GM18867 (cell line): ENCODE measurements around the gene ADAMTSL3.

Experiments used
- ATAC-seq: cut with Tn5 transposase; IDR thresholded peaks from one replicate; pipeline ENCODE4 v1.9.1; 2021; ENCODE audit warnings: mild to moderate bottlenecking, moderate library complexity; ENCODE audit not compliant: unreplicated experiment

ADAMTSL3 gene

DNA sequence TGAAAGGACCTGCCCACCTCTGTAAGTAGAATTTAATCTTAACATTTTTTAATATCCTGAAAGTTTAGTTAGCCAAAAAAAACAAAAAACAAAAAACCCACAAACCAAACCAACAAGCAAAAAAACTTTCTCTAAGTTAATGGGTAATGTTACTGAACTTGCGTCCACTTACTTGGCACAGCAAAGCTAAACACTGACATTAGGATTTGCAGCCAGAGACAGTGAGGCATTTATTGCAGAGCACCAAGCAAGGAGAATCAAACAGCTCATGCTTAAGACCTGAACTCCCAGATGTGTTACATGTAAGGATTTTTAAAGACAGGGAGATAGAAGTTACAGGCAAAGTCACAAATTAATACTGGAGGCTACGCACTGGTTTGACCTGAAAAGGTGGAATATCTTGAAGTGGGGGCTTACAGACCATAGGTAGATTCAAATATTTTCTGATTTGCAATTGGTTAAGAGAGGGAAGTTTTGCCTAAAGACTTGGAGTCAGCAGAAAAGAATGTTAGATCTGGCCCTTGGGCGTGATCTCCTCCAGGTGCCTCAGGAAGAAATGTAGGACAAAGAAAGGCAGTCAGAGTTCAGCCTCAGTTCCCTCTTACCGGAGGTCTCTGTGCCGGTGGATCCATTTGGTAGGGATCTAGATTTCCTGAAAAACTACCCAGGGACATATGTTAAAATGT is 205.0 kb downstream of the ADAMTSL3 start:
- no peak for ATAC-seq

DNA sequence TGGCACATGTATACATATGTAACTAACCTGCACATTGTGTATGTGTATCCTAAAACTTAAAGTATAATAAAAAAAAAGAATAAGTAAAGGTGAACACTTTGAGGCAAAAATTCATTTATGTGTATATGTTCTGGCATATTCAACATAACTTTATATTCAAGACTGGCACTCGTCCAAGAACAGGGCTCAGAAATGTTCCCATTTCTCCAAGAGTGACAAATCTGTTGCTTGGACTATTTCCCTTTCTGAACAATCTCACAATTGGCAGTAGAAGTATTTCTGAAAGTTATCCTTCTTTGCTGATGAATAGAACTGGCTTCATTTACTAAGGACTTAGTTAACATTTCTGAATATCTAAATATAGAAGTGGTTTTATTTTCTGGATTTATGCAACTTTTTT is 212.8 kb downstream of the ADAMTSL3 start:
- no peak for ATAC-seq

DNA sequence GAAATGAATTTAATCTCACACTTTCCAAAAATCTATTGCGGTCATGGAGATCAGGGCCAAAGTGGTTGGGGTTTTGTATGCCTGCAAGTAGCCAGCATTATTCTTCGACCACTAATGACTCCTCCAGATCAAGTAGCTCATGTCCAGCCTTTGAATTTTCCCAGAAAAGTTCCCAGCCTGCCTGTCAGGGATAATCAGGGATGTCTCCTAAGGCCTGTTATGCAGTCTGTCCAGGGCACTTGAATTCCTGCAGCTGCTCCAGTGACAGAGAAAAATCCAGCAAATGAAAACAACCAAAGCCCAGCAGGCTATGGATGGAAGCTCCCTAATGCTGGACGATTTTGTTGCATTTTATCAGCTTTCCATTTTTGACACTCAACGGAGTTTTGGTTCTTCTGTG is 215.4 kb downstream of the ADAMTSL3 start:
- ATAC-seq, result no peak

DNA sequence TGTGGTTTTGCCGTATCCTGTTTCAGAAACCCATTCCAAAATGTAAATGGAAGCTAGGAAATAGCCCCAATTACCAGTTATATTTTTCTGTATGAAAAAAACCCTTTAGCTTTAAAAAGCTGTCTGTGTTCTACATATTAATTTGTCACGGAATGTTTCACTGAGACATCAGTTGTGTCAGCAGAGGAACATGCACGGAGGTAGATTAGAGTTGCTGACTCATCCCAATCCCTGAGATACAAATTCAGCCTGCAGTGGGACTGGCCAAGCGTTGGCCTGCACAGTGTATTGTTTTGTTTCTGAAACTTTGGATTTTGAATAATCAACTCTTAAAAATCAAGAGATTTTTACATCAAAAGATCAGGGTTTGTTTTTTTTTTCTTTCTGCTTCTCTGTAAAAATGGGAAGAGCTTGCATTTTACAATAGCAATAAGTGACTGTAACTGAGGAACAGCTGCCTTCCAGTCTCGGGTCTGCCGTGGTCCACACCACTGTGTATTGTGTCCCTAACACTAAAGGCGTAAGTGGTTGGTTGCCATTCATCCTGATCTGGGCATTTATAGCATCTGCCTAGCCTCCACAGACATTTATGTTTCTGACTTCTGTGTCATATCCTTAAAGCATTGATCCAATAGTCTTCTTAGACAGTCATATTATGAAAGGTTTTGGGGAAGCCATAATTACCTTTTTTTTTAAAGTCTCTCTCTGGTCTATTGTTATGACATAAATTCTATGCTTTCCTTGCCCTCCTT is 218.1 kb downstream of the ADAMTSL3 start:
- ATAC-seq, result peak; percentile 54

DNA sequence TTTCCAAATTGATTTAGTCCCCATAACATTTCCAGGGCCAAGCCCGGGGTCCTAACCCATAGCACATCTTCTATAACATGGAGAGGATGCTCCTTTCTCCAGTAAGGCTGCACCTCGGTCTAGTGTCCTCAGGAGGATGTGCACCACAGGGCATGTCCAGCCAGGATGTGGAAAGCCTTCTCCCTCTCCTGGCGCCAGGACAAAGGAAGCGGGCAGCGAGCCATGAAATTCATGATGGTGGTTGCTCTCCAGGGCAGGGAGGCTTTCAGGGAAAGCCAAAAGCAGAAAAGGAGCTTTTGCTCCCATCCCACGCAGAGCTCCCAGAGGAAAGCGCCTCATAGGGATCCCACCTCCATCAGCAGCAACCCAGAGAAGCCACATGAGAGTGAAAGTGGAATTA is 220.0 kb downstream of the ADAMTSL3 start:
- no peak for ATAC-seq

DNA sequence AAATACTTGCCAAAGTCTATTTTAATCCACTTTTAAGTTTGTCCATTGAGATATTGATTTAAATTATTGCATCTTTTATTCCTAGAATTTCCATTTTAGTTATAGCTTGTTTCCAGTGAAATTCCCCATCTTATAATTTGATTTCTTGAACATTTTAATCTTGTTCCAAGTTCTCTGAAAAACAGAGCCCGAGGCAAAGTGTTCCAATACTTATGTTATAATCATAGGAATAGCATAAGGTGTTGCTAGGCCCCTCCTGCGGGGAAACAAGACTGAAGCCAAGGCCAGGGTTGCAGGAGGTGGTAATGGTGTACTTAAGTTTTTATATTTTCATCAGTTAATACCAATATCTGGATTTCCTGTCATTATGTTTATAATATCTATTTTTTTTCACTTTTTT is 226.6 kb downstream of the ADAMTSL3 start:
- ATAC-seq, result no peak

DNA sequence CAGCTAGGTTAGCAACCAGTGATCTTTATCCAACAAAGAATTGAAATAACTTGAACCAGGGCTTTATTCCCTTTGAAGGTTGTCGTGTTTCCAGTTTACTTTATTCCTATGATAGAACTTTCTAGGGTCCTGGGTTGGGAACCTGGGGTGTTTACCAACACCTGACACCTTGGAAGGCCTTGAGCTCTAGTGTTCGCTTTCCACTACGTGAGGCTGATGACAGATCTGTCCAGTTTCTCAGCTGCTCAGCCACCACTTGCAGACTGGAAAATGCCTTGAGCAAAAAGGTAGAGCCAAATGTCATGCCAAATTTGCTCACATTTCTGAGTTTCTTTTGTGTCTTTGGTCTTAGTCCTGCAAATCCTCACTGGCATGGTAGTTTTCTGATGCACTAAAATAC is 227.2 kb downstream of the ADAMTSL3 start:
- ATAC-seq, result no peak

DNA sequence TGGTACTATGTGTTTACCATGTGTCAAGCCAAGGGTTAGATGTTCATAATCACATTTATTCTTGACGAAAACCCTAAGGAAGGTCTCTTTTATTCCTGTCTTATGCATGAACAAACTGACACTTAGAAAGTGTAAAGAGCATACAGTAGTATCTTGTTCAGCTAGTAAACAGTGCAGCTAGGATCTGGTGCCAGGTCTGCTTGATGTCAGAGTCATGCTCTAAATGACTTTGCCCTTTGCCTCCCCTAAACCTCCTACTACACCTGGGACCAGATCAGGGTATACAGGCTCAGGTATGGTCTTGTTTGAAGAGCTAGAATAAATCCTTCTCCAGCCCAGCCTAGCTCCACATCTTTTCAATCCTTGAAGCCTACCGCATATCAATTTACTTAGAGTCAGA is 232.4 kb downstream of the ADAMTSL3 start:
- no peak for ATAC-seq

DNA sequence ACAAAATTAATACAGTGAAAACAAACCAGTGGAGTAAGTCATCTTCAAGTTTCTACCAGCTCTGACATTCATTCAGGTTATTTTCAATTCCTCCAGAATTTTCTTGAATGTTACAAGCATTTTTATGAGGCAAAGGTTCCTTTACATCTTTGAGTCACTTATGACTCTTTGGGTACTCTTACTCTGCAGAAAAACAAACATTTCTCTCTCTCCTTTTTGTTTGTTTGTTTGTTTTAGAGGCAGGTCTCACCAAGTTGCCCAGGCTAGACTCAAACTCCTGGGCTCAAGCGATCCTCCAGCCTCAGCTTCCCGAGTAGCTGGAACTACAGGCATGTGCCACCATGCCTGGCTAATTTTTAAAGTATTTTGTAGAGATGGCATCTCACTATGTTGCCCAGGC is 233.5 kb downstream of the ADAMTSL3 start:
- no peak for ATAC-seq

DNA sequence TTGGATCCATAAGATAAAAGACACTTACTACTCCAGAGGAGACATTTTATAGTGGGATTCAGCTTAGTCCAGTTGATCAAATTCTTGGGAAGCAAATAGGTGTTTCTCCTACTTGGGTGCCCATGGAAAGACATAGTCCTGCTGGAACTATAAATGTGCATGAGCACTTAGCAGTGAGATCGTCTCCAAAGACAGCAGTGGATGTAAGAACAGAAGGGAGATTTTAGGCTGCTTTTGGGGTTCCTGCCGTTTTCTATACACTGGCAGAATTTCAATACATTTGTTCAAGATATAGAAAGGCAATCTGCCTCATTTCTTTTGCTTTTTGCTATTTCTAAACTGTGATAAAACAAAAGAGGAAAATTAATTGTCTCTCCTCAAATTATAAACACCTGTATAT is 234.0 kb downstream of the ADAMTSL3 start:
- ATAC-seq, result no peak

DNA sequence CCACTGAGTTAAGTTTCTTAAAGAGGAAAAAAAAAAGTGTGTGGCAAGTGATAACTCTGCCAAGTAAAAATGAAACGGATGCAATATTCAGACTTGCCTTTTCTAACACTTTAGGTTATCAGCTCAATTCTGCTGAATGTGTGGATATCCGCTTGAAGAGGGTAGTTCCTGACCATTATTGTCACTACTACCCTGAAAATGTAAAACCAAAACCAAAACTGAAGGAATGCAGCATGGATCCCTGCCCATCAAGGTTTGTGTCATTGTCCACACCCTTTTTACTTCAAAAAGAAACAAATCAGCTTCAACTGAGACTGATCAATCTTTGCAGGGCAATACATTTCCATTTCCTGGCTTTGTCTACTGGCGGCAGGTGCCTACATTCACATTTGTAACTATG is 236.1 kb downstream of the ADAMTSL3 start:
- ATAC-seq, result no peak

DNA sequence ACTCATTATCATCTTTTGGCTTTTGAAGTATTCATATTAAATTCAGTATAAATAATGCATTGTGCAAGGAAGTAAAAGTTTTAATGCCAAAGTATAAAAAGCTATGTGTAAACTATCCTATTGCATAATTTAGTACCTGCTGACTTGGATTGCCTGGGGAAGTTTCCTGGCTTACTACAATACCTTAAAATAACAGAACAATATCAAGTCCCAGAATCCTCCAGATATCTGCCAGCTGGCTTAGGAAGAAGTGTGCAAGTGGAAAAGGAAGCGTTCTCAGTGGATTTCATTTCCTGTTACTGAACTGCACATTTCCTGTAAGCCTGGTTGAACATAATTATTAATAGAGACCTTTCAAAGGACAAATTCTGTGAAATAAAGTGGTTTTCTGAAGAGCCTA is 236.7 kb downstream of the ADAMTSL3 start:
- ATAC-seq, result no peak

DNA sequence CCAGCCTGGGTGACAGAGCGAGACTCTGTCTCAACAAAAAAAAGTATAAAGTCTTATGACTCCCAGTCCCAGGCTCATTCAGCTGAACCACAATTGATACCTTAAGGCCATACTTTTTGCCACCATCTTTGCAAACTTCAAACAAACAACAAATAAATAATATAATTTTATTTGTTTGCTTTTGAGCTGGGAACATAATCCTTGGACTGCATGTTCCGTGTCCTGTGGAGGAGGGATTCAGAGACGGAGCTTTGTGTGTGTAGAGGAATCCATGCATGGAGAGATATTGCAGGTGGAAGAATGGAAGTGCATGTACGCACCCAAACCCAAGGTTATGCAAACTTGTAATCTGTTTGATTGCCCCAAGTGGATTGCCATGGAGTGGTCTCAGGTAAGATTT is 238.6 kb downstream of the ADAMTSL3 start:
- ATAC-seq, result no peak

DNA sequence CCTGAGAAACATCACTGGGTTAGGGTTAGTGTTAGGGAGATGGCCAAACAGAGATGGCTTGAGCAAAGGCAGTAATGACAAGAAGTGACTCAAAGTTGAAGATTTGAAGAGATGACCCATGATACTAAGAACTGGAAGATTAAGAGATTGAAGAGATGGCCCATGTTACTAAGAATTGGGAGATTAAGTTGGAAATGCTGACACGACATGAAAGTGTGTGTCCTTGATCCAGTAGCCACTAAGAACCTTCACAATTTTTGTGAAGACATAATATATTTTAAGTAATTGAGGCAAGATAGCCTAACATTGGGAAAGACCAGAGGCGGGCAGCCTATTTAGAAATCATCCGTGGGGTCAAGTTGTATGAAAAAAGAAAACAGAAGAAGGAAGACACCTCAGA is 239.4 kb downstream of the ADAMTSL3 start:
- no peak for ATAC-seq

DNA sequence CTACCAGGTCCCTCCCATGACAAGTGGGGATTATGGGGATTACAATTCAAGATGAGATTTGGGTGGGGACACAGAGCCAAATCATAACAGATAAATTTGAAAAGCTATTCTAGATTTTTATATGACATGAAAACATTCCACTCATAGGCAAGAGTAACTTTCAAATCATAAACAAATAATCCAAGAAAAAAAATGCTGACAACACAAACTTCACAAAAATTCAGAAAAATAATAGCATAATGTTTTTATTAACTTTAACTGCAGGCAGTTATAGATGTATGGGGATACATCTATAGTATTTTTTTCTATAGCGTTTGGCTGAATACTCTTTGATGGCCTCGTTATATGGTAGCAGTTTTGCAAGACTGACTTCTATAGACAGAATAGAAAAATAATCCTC is 243.1 kb downstream of the ADAMTSL3 start:
- ATAC-seq, result no peak

DNA sequence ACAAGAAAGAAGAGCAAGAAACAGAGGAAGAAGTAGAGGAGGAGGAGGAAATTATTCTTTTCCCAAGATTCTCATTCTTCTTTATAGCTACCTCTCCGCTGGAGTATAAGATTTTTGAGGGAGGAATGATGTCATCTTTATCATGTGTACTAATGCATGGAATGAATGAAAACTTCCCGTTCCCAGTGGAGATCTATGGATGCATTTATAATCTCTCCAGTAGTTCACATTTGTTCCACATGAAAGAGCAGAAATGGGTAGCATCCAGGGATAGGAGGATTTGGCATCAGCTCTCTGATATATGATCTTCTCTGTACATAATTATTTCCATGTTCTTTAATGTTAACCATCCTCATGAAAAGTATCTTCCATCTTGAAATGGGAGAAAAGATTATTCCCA is 244.4 kb downstream of the ADAMTSL3 start:
- no peak for ATAC-seq

DNA sequence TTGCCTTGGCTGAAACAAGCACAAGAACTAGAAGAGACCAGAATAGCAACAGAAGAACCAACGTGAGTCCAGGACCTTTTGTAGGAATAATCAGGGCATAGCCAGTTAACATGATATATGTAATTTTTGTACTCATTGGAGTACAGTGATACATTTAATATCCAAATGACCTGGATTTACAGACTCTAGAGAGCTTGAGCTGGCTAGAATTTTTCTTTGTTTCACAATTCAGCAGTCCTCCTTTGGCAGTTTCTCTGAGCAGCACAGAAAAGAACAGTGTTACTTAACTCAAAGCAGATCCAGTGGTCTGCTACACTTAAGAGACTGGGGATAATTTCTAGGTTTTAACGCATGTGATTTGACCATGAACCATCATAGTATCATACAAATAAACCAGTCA is 245.7 kb downstream of the ADAMTSL3 start:
- ATAC-seq, result no peak

DNA sequence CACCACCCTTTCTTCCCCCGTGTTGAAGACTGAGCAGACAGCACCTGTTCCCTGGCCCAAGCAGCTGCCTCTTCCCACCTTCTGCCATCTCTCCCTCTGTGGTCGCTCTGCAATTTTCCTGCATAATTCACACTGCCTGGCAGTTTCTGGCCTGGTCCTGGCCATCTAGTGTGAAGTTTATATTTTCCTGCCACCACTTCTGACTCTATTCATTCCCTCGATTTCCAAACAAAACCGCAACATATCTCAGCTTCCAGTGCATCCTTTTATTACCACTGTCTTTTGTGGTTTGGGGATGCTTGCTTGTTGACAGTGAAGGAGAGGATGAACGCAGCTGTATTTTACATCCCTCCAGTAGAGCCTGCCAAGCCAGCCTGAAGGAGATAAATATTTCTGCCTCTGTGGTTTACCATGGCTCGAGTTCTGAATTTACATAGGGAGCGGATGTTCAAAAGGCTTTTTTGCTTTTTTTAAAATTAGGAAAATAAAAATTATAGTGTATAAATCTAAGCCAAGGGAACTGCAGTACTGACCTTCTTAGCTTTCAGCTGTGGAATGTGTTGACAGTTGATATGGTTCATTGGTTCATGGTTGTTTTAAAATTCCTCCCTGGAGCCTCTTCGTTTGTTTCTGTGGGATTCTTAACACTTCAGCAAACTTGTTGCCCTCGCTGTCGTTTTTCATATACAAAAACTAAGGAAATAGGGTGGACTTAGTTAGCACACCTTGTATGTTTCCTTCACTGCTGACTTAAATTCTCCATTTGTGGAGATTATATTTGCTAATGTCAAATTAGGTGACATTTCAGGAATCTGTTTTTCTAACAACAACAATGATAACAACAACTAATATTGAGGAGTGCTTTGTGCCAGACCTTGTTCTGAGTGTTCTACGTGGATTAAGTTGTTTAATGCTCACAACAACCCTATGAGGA is 250.5 kb downstream of the ADAMTSL3 start:
- ATAC-seq, result no peak

DNA sequence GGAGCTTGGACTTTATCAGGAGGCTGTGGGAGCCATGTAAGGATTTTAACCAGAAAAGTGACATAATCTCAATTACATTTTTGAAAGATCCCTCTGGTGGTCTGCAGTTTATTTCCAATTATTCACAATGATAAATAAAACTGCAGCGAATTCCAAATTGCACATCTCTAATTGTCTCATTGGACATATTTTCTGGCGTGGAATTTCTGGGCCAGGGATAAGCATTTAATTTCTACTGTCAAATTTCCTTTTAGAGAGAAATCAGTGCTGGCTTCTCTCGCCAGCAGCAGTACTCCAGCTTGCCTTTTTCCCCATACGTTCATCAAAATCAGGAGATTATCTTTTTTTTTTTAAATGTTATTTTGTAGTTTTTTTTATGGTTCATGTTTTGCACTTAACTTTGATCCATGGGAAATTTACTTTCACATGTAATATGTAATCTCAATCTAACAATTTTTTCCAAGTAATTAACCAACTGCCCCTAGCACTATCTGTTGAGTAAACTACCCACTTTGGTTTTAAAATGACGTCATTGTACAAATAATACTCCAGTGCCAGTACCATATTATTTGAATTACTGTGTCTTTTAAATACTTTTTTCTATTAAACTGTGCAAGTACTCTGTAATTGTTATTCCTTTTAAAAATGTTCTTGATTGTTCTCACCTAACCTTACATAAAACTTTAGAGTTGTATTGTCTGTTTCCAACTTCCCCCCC is 251.8 kb downstream of the ADAMTSL3 start:
- ATAC-seq, result no peak

DNA sequence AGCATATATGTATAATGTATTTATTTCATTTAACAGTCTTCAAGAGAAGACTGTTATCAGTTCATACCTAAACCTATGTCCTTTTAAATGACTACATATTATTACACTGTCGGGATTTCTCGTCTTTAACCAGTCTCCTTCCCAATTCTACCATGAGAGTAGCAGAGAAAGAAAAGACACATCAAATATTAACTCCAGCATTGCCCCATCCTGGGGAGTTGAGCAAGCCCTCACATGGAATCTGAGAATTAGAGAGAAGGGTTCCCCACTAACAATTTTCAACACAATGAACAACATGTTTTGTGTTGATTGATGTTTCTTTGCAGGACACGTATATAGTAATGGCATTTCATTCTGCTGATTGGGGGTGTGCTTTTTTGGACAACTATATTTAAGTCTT is 257.4 kb downstream of the ADAMTSL3 start:
- no peak for ATAC-seq

DNA sequence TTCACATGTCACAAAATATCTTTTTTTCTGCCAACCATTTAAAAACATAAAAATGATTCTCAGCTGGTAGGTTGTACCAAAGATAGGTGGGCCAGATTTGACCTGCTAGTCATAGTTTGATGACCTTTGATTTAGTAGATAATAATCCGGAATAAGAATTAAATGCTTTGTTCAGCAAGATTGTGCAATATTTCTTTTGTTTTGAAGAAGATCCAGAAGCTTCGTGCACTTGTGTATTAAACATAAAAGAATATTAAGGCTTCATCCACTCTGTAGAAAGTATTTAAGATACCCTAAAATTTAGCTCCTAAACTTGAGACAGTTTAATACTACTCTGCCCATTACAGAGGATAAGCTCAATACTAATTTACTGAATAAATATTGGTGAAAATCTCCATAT is 258.4 kb downstream of the ADAMTSL3 start:
- ATAC-seq, result no peak
